GM19035 (cell line): ENCODE measurements around the gene GALNT14.

Experiments used
- ATAC-seq: cut with Tn5 transposase; IDR thresholded peaks from one replicate; pipeline ENCODE4 v1.9.1; 2021; ENCODE audit not compliant: unreplicated experiment

The GALNT14 gene

DNA sequence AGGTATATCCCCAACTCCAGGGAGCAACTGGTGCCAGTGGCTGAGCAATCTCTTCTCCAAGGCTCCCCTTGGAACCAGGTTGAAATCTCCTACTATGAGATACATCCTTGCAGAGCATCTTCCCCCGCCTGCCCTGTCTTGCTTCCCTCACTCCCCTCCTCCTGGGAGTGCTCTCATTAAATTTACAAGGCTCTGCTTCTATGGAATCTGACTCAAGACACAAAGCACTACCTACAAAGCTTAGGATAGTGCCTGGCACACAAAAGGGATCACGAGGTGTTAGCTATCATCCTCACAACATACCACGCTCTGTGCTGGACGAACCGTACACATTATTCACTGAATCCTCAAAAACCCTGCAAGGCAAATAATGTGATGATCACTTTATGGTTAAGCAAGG lies 121.6 kb downstream of the GALNT14 start:
- no peak for ATAC-seq

DNA sequence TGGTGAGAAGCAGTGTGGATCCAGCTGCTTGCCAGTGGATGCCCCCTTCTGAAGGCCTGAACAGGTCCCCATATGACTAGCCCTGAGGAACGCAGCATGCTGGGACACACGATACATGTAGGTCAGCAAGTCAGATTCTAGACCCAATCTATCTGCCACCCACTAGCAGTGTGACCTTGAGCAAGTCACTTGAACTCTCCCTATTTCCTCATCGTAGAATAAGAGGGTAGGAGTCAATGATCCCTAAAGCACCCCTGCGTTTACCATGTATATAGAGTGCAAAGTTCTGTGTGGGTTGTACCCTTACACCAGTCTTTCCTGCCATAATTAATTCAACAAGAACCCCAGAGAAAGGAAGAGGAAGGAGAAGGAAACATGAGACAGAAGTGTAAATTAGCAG lies 123.7 kb downstream of the GALNT14 start:
- ATAC-seq = no peak

DNA sequence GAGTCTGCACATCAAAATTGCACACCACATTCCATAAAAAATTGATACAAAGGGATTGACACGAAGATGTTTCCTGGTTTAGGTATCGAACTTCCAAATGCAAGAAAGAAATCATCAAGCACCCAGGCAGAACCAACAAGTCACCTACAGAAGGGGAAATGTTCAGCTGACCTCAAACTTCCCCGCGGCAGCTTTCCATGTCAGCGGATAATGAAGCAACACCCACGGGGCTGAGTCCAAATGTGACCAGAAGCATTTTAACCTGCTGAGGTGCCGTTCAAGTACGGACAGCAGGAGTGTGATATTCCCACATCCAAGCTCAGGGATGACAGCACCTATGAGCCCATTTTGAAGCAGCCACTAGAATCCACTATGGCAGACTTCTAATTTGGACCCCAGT lies 124.9 kb downstream of the GALNT14 start:
- ATAC-seq = no peak

DNA sequence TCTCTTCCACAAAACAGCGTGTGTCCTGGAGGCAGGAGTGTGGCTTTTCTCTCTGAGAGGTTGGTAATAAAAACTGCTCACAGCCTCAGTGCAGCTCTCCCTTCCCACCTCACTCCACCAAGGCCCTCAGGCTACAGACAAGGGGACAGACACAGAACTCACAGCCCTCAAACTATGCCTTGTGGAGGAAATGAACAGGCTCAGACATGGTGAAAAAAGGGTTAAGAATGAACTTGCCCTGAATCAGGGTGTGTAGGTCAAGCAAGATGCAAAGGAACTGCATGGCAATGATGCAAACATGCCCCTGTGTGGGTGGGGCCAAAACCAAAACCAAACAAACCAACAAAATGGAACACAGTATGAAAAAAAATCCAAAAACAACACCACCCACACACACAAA lies 125.8 kb downstream of the GALNT14 start:
- ATAC-seq = peak; percentile 51

DNA sequence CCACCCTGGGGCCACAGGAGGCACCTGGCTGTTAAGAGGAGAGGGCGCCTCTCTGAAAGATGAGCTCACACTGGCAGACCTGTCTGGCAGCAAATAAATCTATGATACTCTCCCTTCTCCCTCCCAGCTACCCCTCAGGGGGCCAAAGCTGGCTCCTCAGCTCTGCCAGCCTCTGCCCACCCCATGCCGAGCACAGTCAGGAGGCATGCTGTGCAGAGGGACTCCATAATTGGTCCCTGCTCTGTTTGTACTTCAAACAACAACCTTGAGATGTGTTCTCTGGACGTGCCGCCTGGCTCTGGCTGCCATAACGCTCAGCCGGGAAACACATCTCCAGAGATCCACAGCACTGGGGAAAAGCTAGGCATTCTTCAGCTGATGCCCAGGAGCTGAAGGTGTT lies 126.7 kb downstream of the GALNT14 start:
- ATAC-seq = no peak

DNA sequence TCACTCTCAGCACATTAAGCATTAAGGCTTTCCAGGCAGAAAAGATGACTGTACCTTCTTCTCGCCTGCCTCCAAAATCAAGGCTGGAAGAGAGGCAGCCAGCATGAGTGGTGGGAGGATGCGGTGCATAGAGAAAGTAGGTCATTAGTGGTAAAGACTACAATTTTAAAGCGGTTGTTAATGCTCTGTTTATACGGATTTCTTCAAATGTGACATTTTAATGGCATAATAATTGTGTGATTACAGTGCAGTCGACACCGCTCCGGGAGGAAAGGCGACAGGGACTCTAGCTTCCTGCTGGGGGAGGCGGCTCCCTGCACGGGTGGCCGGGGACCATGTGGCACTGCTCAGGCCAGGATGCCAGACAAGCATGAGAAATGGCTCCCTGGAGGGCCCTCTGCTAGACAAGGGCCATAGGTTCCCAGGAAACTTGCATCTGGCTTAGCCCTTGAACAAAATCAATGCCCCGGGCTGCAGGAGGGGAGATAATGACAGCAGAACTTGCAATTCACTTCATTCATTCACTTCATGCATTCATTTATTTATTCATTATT lies 129.6 kb downstream of the GALNT14 start:
- no peak for ATAC-seq

DNA sequence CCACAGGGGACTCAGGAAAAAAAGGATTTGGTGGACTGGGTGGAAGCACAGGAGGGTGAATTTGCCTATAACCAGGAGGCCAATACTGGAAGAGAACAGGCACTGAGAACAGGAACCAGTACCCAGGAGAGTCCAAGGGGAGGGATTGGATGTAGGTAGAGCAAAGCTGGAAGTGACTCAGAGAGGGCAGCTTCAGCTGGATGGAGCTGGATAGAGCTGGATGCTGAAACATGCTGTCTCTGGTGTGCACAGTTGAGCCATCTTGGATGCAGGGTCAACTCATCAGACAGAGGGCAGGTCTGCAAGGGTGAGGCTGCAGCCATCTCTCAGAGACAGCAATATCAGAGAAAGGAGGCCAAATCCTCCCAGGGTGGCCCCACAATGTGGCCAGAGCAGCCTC lies 134.0 kb downstream of the GALNT14 start:
- no peak for ATAC-seq

DNA sequence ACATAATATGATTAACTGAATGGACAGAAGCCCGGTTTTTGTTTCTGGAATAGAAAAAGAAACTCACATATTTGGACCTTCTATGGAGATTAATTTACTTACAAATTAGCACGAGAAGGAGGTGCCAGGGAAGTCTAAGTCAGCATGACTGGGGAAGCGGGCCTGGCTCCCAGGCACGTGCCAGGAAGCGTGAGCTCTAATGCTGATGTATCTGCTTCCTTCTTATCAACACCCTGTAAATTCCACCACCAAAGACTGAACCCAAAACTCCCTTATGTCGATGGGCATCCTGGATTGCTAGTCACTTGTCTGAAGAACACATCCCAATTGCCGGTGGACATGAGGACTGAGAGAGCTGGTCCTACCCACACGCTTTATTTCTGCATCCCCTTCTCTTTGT lies 134.5 kb downstream of the GALNT14 start:
- no peak for ATAC-seq

DNA sequence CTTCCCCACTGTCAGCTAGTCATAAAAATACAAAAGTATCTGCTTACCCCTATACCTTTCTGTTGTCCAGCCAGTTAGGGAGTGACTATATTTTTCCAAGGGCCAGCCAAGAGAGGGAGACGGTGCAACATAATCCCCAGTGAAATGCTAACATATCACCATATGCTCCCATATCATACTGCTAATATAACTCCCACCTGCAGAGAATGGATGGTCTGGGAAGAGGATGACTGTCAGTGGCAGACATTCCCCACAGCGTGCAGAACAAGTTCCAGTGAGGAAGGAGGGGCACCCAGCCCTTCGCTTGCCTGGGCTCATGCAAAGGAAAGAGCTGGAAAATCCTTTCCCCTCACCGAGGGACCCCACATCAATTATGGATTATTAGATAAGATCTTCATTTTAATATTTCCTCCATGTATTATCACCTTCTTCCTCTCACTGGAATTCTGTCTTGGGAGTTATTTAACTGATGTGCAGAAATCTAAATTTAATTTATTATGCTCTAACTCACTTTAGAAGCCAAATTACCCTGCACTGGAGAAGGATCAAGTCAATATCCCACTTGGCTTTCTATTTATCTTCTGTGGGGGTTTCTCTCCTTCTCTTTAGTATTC lies 135.6 kb downstream of the GALNT14 start:
- ATAC-seq = no peak

DNA sequence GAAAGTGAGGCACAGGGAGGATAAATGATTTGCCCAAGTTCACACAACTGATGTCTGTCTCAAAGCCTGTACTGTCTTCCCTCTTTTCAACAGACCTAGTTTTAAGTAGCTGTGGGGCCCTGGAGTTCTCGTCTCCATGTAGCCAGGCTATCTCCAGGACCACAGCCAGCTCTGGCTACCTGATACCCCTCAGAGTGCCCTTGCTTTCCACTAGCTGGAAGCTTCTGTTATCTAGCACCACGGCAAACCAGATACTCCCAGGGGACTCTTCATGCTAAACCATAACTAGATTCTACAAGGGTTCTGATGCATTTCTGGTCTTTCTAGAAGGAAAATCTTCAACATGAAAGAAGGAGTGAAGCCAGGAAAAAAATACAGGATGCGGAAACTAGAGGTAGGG lies 137.3 kb downstream of the GALNT14 start:
- no peak for ATAC-seq

DNA sequence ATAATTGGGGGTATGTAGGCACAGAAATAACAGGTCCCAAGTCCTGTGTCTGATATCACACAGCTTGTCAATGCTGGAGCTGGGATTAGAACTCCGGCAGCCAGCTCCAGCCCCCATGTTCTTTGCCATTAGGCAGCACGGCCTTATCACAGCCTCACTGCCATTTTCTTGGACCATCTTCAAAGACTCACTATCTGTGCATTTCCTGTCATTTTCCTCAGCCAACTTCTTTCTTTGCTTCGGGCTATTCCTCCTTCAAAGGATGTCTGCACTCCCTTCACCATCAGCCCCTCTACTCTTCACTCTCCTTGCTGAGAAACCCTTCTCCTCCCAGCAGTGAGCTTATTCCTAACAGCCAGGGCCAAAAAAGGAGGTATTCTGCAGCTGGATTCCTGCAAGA lies 139.6 kb downstream of the GALNT14 start:
- no peak for ATAC-seq

DNA sequence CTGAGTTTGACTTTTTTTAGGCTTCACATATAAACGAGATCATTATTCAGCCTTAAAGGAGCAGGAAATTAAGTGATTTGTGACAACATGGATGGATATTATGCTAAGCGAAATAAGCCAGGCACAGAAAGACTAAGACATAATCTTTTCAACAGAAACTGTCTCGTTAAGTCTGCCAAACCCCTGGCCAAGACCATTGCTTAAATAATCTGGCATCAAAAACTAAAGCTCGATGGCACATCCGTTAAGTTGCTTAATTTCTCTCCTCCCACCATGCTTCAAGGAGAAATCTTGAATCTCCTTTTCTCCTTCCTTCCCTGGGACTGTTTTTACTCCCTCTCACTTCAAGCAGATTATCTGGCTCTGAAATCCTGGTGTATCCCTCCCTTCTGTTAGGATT lies 140.3 kb downstream of the GALNT14 start:
- ATAC-seq = no peak

DNA sequence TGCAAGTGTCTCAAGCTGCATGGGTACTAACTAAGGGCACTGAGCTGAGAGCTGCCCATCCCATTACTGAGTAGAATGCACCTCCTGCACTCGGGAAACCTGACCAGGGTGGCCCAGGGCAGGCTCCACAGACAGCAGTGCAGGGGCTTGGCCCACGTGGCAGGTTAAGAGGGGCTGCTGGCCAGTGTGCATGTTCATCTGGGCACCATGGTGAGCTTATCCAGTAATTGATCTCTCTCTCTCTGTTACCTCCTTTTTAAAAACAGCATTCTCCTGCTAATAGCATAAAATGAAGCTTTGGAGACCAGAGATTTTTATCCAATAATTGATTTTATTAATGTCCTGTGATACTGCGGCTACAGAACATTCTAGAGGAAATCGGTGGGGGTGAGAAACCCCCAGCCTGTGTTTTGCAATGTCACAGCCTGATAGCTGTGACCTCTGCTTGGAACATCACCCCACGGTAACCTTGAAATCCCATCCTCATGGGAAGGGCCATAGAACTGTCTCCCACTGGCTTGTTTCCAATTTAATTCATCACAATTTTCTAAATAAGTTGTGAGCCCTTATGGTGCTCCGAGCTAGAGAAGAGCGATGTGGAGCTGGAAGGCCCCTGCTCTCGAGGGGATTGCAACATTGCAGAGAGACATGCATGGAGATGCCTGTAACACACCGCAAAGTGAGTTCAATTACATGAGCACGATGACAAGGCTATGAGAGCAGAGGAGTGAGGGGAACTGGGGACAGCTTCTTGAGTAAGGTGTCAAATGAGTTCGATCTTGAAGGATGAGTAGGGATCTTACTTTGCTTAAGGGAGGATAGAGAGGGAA lies 143.8 kb downstream of the GALNT14 start:
- no peak for ATAC-seq

DNA sequence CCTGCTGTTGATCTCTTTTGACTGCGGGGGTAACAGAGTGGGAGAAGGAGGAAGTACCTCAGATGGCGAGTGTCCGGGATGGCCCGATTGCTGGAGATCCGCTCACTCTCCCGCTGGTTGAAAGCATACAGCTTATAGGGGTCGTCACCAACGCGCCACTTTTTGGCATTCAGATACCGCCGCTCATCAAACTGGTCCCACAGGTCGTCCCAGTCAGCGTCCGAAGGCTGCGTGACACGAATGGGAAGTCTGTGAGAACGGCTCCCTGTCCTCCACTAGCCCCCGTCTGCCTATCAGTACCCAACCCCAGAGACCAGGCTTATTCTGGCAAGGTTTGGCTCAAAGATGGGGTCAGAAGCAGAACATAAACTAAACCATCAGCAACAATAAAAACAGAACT lies 145.5 kb downstream of the GALNT14 start:
- no peak for ATAC-seq

DNA sequence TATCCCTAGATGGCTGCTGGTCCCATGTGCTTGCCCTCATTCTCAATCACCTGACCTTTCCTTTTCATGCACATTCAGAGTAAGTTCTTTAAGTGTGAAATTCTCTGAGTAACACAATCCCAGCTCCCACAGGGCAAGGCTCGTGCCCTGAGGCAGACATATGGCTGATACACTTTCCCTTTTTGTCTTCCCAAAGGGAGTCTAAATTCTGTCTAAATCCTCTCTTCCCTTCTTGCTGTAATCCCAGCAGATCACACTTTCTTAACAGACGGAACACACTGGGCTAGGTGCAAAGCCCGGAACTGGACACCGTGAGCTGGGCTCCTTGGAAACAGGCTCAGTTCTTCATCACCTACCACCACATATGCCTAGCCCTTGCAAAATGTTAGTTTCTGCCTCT lies 147.6 kb downstream of the GALNT14 start:
- ATAC-seq = no peak

DNA sequence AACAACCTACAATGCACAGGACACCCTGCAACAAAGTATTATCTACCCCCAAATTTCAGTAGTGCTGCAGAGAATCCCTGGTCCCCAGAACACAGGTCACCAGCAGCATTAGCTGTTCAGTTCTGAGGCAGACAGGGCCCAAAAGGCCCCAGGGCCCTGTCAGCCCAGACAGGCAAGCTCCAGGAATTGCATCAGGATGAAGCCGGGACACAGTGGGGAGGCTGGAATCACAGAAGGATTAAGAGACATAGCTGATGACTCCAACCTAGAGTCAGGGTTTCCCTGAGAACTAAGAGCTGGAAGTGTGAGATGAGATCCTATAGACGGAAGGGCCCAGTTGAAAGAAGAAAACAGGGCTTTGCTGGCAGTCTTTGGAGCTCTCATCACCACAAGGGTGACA lies 148.1 kb downstream of the GALNT14 start:
- no peak for ATAC-seq

DNA sequence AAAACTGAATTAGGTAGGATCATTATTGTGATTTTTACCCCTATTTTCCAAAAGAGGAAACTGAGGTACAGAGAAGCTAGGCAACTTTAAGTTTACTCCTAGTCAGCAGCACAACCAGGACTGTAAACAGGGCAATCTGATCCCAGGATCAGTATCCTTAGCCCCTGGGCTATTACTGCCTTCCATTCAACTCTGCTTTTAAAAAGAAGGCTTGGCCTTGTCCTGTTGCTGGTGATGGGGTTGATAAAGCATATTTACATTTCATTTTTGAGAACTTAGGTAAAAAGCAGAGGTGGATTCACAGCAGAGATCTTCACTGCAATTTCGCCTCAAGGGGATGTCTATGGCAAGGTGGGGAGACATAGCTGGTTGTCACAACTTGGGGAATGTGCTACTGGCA lies 148.5 kb downstream of the GALNT14 start:
- ATAC-seq = no peak

DNA sequence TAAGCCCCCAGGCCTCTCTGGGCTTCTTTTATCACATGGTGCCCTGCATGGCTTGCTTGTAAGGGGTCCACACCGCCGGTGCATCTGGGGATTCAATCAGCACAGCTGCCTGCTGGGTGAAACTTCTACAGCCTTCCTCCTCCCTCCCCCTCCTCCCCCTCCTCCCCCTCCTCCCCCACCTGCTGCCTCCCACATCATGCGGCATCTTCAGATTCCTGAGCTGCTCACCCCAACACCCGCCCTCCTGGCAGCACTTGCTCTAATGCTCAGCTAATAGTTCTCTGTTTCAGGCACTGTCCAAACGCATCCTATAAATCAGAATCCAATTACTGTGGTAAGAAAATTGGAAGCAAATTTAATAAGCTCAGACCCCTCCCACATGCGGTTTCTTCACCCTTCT lies 150.7 kb downstream of the GALNT14 start:
- no peak for ATAC-seq

DNA sequence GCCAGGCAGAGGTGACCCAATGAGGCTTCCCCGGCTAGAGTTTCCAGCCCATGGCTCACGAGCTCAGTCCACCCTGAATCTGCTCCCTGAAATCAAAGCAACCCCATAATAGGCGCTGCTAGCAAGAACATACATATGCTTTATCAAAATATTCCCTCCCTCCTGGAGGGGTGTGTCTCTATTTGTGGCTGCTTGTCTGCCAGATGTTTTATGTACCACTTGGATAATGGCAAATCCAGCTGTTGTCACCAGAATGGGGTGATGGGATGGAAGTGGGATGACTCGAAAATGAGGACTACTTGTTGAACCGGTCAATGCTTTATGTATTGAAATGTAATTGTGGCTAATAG lies 152.0 kb downstream of the GALNT14 start:
- ATAC-seq = no peak

DNA sequence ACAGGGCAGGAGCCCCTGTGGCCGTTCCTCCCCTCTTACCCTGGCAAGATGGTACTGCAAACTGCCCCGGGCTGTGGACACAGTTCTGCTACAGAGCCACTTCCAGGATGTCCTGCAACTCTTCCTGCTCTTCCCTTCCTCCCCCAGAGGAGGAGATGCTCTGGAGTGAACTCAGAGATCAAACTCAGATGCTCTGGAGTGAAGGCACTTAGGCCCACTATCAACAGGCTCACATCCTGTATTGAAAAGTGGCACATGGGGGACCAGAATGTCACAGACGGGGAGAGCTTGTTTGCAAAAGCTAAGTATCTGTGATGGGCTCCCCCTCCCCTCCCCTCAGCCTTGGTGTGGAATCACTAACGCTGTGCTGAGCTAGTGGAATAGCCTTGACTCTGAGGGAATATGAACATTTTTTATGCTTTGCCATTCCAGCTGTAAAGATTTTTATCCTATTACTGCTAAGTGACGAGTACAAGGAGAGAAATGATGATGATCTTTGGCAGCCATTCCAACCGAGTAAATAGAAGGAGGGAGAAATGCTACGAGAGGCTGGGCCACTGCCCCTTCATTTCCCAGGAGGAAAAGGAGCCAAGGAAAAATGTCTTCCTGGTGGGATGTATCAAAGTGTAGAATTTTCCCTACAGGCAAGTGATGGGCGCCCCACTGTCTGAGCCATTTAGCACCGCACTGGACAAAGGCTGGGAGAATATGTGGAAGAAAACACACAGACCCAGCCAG lies 152.6 kb downstream of the GALNT14 start:
- no peak for ATAC-seq

DNA sequence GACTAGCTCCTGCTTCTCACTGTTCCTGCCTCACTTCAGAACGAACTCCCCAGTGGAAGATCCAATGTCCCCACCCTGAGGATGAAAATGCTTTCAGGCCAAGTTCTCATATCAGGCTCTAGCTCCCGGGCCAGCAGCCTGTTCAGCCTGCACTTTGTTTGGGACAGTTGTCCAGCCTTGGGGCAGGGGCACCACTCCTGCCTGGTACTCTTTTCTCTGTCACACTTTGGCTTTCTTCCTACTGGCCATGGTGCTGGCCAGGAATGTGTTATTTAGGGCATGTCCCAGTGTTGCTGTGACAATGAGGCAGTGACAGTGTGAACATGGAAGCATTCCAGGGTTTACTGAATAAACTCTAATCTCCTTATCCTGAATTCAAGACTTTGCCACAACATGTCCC lies 154.1 kb downstream of the GALNT14 start:
- no peak for ATAC-seq

DNA sequence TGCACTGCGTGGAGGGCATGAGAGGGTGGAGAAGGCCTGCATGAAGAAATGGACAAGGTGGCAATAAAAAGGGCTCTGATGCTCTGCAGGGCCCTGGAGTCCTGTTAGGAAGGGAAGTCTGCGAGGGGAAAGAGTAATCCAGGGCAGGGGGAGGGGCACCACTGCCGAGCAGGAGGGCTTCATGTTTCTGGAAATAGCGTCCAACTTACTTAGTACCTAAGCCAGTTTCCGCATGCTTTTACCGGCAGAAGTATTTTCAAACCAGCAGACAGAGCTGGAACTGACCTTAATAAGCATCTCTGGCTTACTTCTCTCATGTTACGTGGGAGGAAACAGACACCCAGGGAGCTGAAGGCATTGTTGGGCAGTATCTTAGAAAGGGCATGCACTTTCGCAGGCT lies 156.7 kb downstream of the GALNT14 start:
- no peak for ATAC-seq
